ENCODE data around the gene TMEM129. TPM values are rescaled to one million over a fixed set of nuclear protein-coding genes. Genes with fewer than 3 reads are reported as not detected.

Gene TMEM129
- total and polyA plus RNA-seq, 10 of the 15 experiments (the other 5 are each of a cell fraction or from before 2014, with no cell fraction given), result 0.19 to 24.9 (median 13.2) TPM

DNA sequence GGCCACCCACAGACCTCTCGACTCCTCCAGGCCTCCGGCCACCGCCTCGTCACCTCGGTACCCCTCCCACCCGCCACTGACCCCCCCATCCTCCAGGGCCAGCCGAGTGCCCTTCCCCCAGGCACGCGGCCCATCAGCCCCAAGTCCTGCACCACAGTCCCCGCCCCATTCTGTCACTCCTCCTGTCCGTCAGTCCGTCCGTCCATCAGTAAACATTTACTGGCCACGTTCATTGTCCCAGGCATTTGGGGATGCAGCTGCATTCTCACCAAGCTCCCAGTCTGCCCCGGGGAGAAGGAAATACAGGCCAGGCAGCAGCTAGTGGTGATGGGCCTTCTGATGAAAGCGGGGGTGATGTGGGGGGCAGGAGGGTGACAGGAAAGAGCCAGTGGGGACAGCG lies 36.7 kb upstream of the TMEM129 start:
- BruUV-seq (replicated peaks), result no TSS peak
- intact Hi-C loops (cut with micrococcal nuclease; ENCODE audit: unreplicated experiment), result no loop called here
- no peaks in the 10 kb centered on the region for H4K20me1 ChIP-seq (ENCODE audit: control insufficient read depth, insufficient read depth)
- in situ Hi-C loops (cut with MboI), result no loop called here
- no peak for ATAC-seq
- H3K27me3 ChIP-seq (replicated peaks in 1 of 2; ENCODE audit: control insufficient read depth in 2 of 2, insufficient read depth in 2 of 2, low read length in 1 of 2), result no peaks in the 10 kb centered on the region
- no peaks in the 10 kb centered on the region for H3K36me3 ChIP-seq (ENCODE audit: control insufficient read depth in 2 of 2, insufficient read depth in 2 of 2, low read length in 1 of 2)
- FAIRE-seq, result no peak
- ChIA-PET SMC1A (ENCODE audit: uncharacterized antibody, unreplicated experiment) (no interaction called here), POLR2A (interaction anchor here (0.6 kb wide), 1 partner anchor 293 kb away, joined by 3 read pairs; no protein-coding TSS in a partner anchor), RAD21 (ENCODE audit: unreplicated experiment) (no interaction called here), CTCF (no interaction called here)
- no peak for TF ChIP-seq TAF1 (IDR thresholded peaks at IDR 0.05; ENCODE audit: borderline replicate concordance, low read depth, low read length)
- TF ChIP-seq LARP7 (IDR thresholded peaks at IDR 0.05), result no peak
- no peak for TF ChIP-seq STAT3 (IDR thresholded peaks at IDR 0.05; ENCODE audit: low read depth, low read length)
- TF ChIP-seq BACH1 (IDR thresholded peaks at IDR 0.05; ENCODE audit: borderline replicate concordance), result no peak
- no peak for TF ChIP-seq RFX5 (IDR thresholded peaks at IDR 0.05; ENCODE audit: low read depth, low read length)
- no peak for TF ChIP-seq ATF7 (IDR thresholded peaks at IDR 0.05; ENCODE audit: low read depth)
- TF ChIP-seq, protein P1, sequence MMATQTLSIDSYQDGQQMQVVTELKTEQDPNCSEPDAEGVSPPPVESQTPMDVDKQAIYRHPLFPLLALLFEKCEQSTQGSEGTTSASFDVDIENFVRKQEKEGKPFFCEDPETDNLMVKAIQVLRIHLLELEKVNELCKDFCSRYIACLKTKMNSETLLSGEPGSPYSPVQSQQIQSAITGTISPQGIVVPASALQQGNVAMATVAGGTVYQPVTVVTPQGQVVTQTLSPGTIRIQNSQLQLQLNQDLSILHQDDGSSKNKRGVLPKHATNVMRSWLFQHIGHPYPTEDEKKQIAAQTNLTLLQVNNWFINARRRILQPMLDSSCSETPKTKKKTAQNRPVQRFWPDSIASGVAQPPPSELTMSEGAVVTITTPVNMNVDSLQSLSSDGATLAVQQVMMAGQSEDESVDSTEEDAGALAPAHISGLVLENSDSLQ (IDR thresholded peaks at IDR 0.05), result no peak
- no peak for TF ChIP-seq SMAD5 (IDR thresholded peaks at IDR 0.05; ENCODE audit: low read depth)
- TF ChIP-seq, protein P2, sequence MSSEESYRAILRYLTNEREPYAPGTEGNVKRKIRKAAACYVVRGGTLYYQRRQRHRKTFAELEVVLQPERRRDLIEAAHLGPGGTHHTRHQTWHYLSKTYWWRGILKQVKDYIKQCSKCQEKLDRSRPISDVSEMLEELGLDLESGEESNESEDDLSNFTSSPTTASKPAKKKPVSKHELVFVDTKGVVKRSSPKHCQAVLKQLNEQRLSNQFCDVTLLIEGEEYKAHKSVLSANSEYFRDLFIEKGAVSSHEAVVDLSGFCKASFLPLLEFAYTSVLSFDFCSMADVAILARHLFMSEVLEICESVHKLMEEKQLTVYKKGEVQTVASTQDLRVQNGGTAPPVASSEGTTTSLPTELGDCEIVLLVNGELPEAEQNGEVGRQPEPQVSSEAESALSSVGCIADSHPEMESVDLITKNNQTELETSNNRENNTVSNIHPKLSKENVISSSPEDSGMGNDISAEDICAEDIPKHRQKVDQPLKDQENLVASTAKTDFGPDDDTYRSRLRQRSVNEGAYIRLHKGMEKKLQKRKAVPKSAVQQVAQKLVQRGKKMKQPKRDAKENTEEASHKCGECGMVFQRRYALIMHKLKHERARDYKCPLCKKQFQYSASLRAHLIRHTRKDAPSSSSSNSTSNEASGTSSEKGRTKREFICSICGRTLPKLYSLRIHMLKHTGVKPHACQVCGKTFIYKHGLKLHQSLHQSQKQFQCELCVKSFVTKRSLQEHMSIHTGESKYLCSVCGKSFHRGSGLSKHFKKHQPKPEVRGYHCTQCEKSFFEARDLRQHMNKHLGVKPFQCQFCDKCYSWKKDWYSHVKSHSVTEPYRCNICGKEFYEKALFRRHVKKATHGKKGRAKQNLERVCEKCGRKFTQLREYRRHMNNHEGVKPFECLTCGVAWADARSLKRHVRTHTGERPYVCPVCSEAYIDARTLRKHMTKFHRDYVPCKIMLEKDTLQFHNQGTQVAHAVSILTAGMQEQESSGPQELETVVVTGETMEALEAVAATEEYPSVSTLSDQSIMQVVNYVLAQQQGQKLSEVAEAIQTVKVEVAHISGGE (CRISPR knock-in tag; IDR thresholded peaks at IDR 0.05), result no peak
- no peak for TF ChIP-seq FOXK2 (IDR thresholded peaks at IDR 0.05)
- TF ChIP-seq CTCF (IDR thresholded peaks at IDR 0.05 in 2 of 3, conservative IDR thresholded peaks at IDR 0.05 in 1 of 3; ENCODE audit: control insufficient read depth in 2 of 3, extremely low read depth in 1 of 3, insufficient read depth in 1 of 3, low read depth in 3 of 3, low read length in 3 of 3), result no peak
- TF ChIP-seq ATF3 (IDR thresholded peaks at IDR 0.05; ENCODE audit: borderline replicate concordance, extremely low read depth, low read depth, low read length), result no peak
- no peak for TF ChIP-seq ZBED1 (IDR thresholded peaks at IDR 0.05; ENCODE audit: borderline replicate concordance)
- no peak for TF ChIP-seq NFIC (IDR thresholded peaks at IDR 0.05; ENCODE audit: low read depth, low read length)
- no peak for TF ChIP-seq MAX (IDR thresholded peaks at IDR 0.05; ENCODE audit: low read depth, low read length)
- no peak for TF ChIP-seq ZSCAN29 (IDR thresholded peaks at IDR 0.05)
- no peak overlapping the region for H3K4me2 ChIP-seq (ENCODE audit: control insufficient read depth, insufficient read depth)
- H3K79me2 ChIP-seq (ENCODE audit: control insufficient read depth, insufficient read depth, low read length), result no peaks in the 10 kb centered on the region
- no peak overlapping the region for H3K27ac ChIP-seq (ENCODE audit: control insufficient read depth, insufficient read depth)
- H3K9ac ChIP-seq (ENCODE audit: control insufficient read depth, insufficient read depth, low read length), result no peak overlapping the region
- H3K4me3 ChIP-seq, result no peak overlapping the region
- no peak for DNase-seq (ENCODE audit: low read depth, low spot score)
- no peaks in the 10 kb centered on the region for H3K9me3 ChIP-seq (replicated peaks; ENCODE audit: control insufficient read depth, insufficient read depth, low read length)
- no peaks in the 10 kb centered on the region for H3K4me1 ChIP-seq (ENCODE audit: control insufficient read depth, insufficient read depth, low read length)
- H2AFZ ChIP-seq (ENCODE audit: control insufficient read depth, low read depth, low read length), result no peak overlapping the region
- 20% methylated on average over 16 of the region's 17 CpGs for WGBS (ENCODE audit: insufficient coverage, insufficient replicate concordance, low lambda C conversion rate, missing lambda C conversion rate)

Data from GM12878 (cell line).